ENCODE measurements around the gene HIF3A.

HIF3A gene

DNA sequence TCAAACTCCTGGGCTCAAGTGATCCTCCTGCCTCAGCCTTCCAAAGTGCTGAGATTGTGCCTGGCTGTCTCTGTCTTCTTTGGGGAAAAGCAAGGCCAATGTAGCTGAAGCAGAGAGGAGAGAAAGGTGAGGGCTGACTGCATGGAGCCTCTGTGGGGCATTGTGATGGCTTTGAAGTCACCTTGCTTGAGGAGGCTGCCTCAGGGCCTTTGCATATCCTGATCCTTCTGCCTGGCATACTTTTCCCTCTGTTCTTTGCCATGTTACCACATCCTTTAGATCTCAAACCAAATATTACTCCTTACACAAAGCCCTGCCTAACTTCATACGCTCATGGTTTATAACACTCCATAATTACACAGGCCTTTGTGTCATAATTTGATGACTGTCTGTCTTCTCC, 40.6 kb downstream of the HIF3A start:
- H3K9me3 ChIP-seq (ENCODE audit: control insufficient read depth in 1 of 2, low read length in 2 of 2), result no peaks in the 10 kb centered on the region
- no peak overlapping the region for H3K4me3 ChIP-seq (ENCODE audit: low read depth in 1 of 2, low read length in 2 of 2)
- H3K4me1 ChIP-seq (ENCODE audit: control insufficient read depth in 1 of 2, insufficient read depth in 2 of 2, low read length in 2 of 2), result no peaks in the 10 kb centered on the region
- no peaks in the 10 kb centered on the region for H3K27me3 ChIP-seq (ENCODE audit: low read depth, low read length)
- peaks cover 6 to 22% of the 10 kb centered on the region in 2 donors for H3K36me3 ChIP-seq (ENCODE audit: control insufficient read depth in 1 of 2, insufficient read depth in 2 of 2, low read length in 2 of 2)
- no peak overlapping the region for H3K27ac ChIP-seq (ENCODE audit: low read length)

DNA sequence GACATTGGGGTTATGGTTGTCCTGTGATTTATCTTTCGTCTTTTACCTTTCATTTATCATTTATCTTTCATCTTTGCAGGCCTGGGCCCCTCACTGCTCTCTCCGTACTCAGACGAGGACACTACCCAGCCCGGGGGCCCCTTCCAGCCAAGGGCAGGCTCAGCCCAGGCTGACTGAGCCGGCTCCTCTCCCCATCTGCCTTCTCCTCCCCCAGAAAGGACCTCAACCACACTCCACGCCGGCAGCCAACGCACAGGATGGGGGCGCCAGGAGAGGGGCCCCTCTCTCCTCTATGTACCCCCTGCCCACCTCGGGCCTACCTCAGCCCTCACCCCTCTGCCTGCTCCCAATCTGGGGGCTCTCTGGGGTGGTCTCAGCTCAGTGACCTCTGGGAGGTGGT, 42.6 kb downstream of the HIF3A start:
- H3K4me3 ChIP-seq (ENCODE audit: low read depth in 1 of 2, low read length in 2 of 2), result no peak overlapping the region
- no peaks in the 10 kb centered on the region for H3K27me3 ChIP-seq (ENCODE audit: low read depth, low read length)
- no peaks in the 10 kb centered on the region for H3K9me3 ChIP-seq (ENCODE audit: control insufficient read depth in 1 of 2, low read length in 2 of 2)
- no peaks in the 10 kb centered on the region for H3K4me1 ChIP-seq (ENCODE audit: control insufficient read depth in 1 of 2, insufficient read depth in 2 of 2, low read length in 2 of 2)
- peaks cover 6 to 22% of the 10 kb centered on the region in 2 donors for H3K36me3 ChIP-seq (ENCODE audit: control insufficient read depth in 1 of 2, insufficient read depth in 2 of 2, low read length in 2 of 2)
- no peak overlapping the region for H3K27ac ChIP-seq (ENCODE audit: low read length)

- Histone ChIP-seq H3K4me3 (ENCODE audit: low read depth in 1 of 2, low read length in 2 of 2) (no peak overlapping the region), H3K9me3 (ENCODE audit: control insufficient read depth in 1 of 2, low read length in 2 of 2) (no peaks in the 10 kb centered on the region), H3K36me3 (ENCODE audit: control insufficient read depth in 1 of 2, insufficient read depth in 2 of 2, low read length in 2 of 2) (peaks cover 6 to 19% of the 10 kb centered on the region in 2 donors), H3K4me1 (ENCODE audit: control insufficient read depth in 1 of 2, insufficient read depth in 2 of 2, low read length in 2 of 2) (no peaks in the 10 kb centered on the region), H3K27me3 (ENCODE audit: low read depth, low read length) (no peaks in the 10 kb centered on the region), H3K27ac (ENCODE audit: low read length) (no peak overlapping the region)
Observed at GRCh38 chr19:46340051-46340659, 43.3 kb downstream of the HIF3A start.

- H3K9me3 ChIP-seq (ENCODE audit: control insufficient read depth in 1 of 2, low read length in 2 of 2), result no peaks in the 10 kb centered on the region
- H3K36me3 ChIP-seq (ENCODE audit: control insufficient read depth in 1 of 2, insufficient read depth in 2 of 2, low read length in 2 of 2), result peaks cover 6 to 18% of the 10 kb centered on the region in 2 donors
- H3K4me3 ChIP-seq (ENCODE audit: low read depth in 1 of 2, low read length in 2 of 2), result no peak overlapping the region
- no peaks in the 10 kb centered on the region for H3K4me1 ChIP-seq (ENCODE audit: control insufficient read depth in 1 of 2, insufficient read depth in 2 of 2, low read length in 2 of 2)
- H3K27ac ChIP-seq (ENCODE audit: low read length), result no peak overlapping the region
- H3K27me3 ChIP-seq (ENCODE audit: low read depth, low read length), result no peaks in the 10 kb centered on the region
Observed at GRCh38 chr19:46341937-46342336, 45.1 kb downstream of the HIF3A start.

DNA sequence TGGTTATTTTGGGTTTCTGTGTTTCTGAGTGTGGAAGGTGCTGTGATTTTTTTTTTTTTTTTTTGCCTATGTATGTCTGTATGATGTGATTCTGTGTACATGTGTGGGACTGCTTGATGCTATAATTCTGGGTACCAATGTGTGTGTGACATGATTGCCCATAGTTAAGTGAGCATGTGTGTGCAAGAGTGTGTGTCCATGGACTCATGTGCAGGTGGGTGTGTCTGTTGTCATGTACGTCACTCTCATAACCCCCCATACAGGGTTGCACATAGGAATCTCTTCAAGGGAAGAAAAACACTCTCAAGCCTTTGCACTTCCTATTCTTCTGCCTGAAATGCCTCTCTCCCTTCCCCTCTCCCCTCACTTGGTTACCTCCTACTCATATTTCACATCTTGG, 47.5 kb downstream of the HIF3A start:
- H3K36me3 ChIP-seq (ENCODE audit: control insufficient read depth in 1 of 2, insufficient read depth in 2 of 2, low read length in 2 of 2), result peaks cover 0 to 8% of the 10 kb centered on the region in 2 donors
- no peaks in the 10 kb centered on the region for H3K9me3 ChIP-seq (ENCODE audit: control insufficient read depth in 1 of 2, low read length in 2 of 2)
- H3K4me1 ChIP-seq (ENCODE audit: control insufficient read depth in 1 of 2, insufficient read depth in 2 of 2, low read length in 2 of 2), result peaks cover 6 to 22% of the 10 kb centered on the region in 2 donors
- H3K27ac ChIP-seq (ENCODE audit: low read length), result no peak overlapping the region
- H3K4me3 ChIP-seq (ENCODE audit: low read depth in 1 of 2, low read length in 2 of 2), result no peak overlapping the region
- no peaks in the 10 kb centered on the region for H3K27me3 ChIP-seq (ENCODE audit: low read depth, low read length)

- H3K27me3 ChIP-seq (ENCODE audit: low read depth, low read length), result no peaks in the 10 kb centered on the region
- no peaks in the 10 kb centered on the region for H3K9me3 ChIP-seq (ENCODE audit: control insufficient read depth in 1 of 2, low read length in 2 of 2)
- peaks cover 11 to 30% of the 10 kb centered on the region in 2 donors for H3K4me1 ChIP-seq (ENCODE audit: control insufficient read depth in 1 of 2, insufficient read depth in 2 of 2, low read length in 2 of 2)
- no peak overlapping the region for H3K27ac ChIP-seq (ENCODE audit: low read length)
- no peak overlapping the region for H3K4me3 ChIP-seq (ENCODE audit: low read depth in 1 of 2, low read length in 2 of 2)
- no peaks in the 10 kb centered on the region for H3K36me3 ChIP-seq (ENCODE audit: control insufficient read depth in 1 of 2, insufficient read depth in 2 of 2, low read length in 2 of 2)
Observed at GRCh38 chr19:46345157-46345556, 48.3 kb downstream of the HIF3A start.

- H3K27ac ChIP-seq (ENCODE audit: low read length), result peak within 1 kb of the TSS; percentile 83
- no peaks in the 10 kb centered on the region for H3K27me3 ChIP-seq (ENCODE audit: low read depth, low read length)
- H3K36me3 ChIP-seq (ENCODE audit: control insufficient read depth in 1 of 2, insufficient read depth in 2 of 2, low read length in 2 of 2), result no peaks in the 10 kb centered on the region
- peak within 1 kb of the TSS; percentile 84 to 86 for H3K4me3 ChIP-seq (ENCODE audit: low read depth in 1 of 2, low read length in 2 of 2)
- no peaks in the 10 kb centered on the region for H3K9me3 ChIP-seq (ENCODE audit: control insufficient read depth in 1 of 2, low read length in 2 of 2)
- H3K4me1 ChIP-seq (ENCODE audit: control insufficient read depth in 1 of 2, insufficient read depth in 2 of 2, low read length in 2 of 2), result peaks cover 28 to 48% of the 10 kb centered on the region in 2 donors
Observed at GRCh38 chr19:46346821-46347571, 50.2 kb downstream of the HIF3A start, which contains the start of gene PPP5C. TSS of gene PPP5C (plus strand) at chr19:46347087. CDS start at chr19:46347097, 10 bp downstream.

DNA sequence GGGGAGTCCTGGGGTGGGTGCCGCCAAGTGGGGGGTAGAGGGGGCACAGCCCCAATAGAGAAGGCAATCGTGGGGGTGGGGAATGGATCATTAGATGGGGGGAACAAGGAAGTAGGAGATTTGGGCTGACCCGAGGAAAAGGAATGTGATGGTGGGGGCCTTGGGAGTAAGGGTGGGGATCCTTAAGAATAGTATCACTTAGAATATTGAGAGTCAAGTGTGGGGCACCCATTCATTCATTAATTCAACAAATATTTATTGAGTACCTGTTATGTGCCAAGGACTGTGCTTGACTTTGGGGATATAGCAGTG, 50.7 kb downstream of the HIF3A start:
- Histone ChIP-seq H3K4me1 (ENCODE audit: control insufficient read depth in 1 of 2, insufficient read depth in 2 of 2, low read length in 2 of 2) (peaks cover 29 to 50% of the 10 kb centered on the region in 2 donors), H3K27me3 (ENCODE audit: low read depth, low read length) (no peaks in the 10 kb centered on the region)

DNA sequence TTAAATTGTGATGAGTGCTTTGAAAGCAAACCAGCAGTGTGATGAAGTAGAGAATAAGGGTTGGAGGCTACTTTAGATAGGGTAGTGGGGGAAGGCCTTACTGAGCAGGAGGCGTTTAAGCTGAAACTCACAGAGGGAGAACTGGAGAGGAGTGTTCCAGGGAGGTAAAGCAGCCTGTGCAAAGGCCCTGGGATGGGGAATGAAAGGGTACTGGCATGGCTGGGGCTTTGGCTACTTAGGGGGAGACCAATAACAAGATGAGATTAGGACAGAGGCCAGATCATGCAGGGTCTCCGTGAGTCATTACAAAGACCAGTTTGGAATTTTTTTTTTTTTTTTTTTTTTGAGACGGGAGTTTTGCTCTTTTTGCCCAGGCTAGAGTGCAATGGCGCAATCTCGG, 51.1 kb downstream of the HIF3A start:
- no peaks in the 10 kb centered on the region for H3K36me3 ChIP-seq (ENCODE audit: control insufficient read depth in 1 of 2, insufficient read depth in 2 of 2, low read length in 2 of 2)
- H3K9me3 ChIP-seq (ENCODE audit: control insufficient read depth in 1 of 2, low read length in 2 of 2), result no peaks in the 10 kb centered on the region
- H3K4me1 ChIP-seq (ENCODE audit: control insufficient read depth in 1 of 2, insufficient read depth in 2 of 2, low read length in 2 of 2), result peaks cover 29 to 50% of the 10 kb centered on the region in 2 donors
- peak overlapping the region; percentile 84 to 86 for H3K4me3 ChIP-seq (ENCODE audit: low read depth in 1 of 2, low read length in 2 of 2)
- H3K27me3 ChIP-seq (ENCODE audit: low read depth, low read length), result no peaks in the 10 kb centered on the region
- H3K27ac ChIP-seq (ENCODE audit: low read length), result no peak overlapping the region

More for the DNA sequence above, 50.7 kb downstream of the HIF3A start:
- Histone ChIP-seq H3K9me3 (ENCODE audit: control insufficient read depth in 1 of 2, low read length in 2 of 2) (no peaks in the 10 kb centered on the region), H3K27ac (ENCODE audit: low read length) (peak overlapping the region; percentile 83), H3K36me3 (ENCODE audit: control insufficient read depth in 1 of 2, insufficient read depth in 2 of 2, low read length in 2 of 2) (no peaks in the 10 kb centered on the region), H3K4me3 (ENCODE audit: low read depth in 1 of 2, low read length in 2 of 2) (peak overlapping the region; percentile 84 to 86)

- H3K9me3 ChIP-seq (ENCODE audit: control insufficient read depth in 1 of 2, low read length in 2 of 2), result no peaks in the 10 kb centered on the region
- H3K4me1 ChIP-seq (ENCODE audit: control insufficient read depth in 1 of 2, insufficient read depth in 2 of 2, low read length in 2 of 2), result peaks cover 29 to 50% of the 10 kb centered on the region in 2 donors
- H3K27me3 ChIP-seq (ENCODE audit: low read depth, low read length), result no peaks in the 10 kb centered on the region
- H3K36me3 ChIP-seq (ENCODE audit: control insufficient read depth in 1 of 2, insufficient read depth in 2 of 2, low read length in 2 of 2), result peaks cover 6 to 11% of the 10 kb centered on the region in 2 donors
- no peak overlapping the region for H3K27ac ChIP-seq (ENCODE audit: low read length)
- H3K4me3 ChIP-seq (ENCODE audit: low read depth in 1 of 2, low read length in 2 of 2), result no peak overlapping the region
Observed at GRCh38 chr19:46349311-46349993, 52.6 kb downstream of the HIF3A start.

DNA sequence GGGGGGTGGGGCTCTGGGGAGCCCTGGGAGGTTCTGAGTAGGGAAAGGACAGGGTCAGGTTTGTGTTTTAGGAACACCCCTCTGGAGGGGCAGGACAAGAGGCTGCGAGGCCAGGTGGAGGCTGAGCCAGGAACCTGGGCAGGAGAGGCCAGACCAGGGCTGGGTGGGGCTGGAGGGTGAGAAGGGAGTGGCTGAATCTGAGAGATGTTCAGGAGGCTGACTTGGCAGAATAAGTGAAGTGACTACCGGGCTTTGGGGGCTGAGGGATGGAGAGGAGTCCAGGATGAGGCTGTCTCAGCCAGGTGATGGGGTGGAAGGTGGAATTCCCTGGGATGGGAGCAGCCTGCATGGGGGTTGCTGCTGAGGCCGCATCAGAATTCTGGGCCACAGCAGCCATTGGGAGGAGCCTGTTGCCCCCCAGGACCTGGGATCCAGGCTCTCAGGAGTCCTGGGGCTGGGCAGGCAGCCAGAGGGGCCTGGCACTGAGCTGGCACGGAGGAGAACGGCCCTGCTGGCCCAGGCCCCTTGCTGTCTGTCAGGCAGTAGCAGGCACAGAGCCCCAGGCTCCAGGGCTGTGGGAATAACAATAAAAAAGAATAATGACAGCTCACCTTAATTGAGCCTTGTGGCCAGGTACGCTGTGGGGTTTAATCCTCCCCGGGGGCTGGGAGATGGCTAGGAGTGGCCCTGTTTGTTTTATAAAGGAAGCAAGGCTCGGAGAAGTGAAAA, 53.4 kb downstream of the HIF3A start:
- H3K4me3 ChIP-seq (ENCODE audit: low read depth in 1 of 2, low read length in 2 of 2), result no peak overlapping the region
- H3K9me3 ChIP-seq (ENCODE audit: control insufficient read depth in 1 of 2, low read length in 2 of 2), result no peaks in the 10 kb centered on the region
- peak overlapping the region; percentile 1 for H3K27ac ChIP-seq (ENCODE audit: low read length)
- H3K4me1 ChIP-seq (ENCODE audit: control insufficient read depth in 1 of 2, insufficient read depth in 2 of 2, low read length in 2 of 2), result peaks cover 29 to 50% of the 10 kb centered on the region in 2 donors
- H3K27me3 ChIP-seq (ENCODE audit: low read depth, low read length), result no peaks in the 10 kb centered on the region
- peaks cover 13 to 18% of the 10 kb centered on the region in 2 donors for H3K36me3 ChIP-seq (ENCODE audit: control insufficient read depth in 1 of 2, insufficient read depth in 2 of 2, low read length in 2 of 2)
